Upper lobe of right lung (tissue), 1 donor: ENCODE results near the gene ITCH. TPM values are rescaled to one million over a fixed set of nuclear protein-coding genes. Genes with fewer than 3 reads are reported as not detected.
"Not testable (repeated sequence)": the region's sequence is repeated elsewhere in the genome, so short reads cannot be mapped to it uniquely, and the experiment has no call there.

Experiments
- ATAC-seq: fragments of 200-7000 bp; cut with Tn5 transposase; one replicate; pipeline ENCODE4 v1.9.1; 2020; ENCODE audit warnings: mild to moderate bottlenecking, moderate library complexity
- DNase-seq: peaks from one replicate; pipeline ENCODE4 v3.0.0-alpha.2; 2020
- H3K27ac ChIP-seq: fragments of 200-600 bp; one replicate; pipeline ENCODE4 v1.8.0; 2022
- H3K27me3 ChIP-seq: fragments of 200-600 bp; one replicate; pipeline ENCODE4 v1.8.0; 2022; ENCODE audit warnings: mild to moderate bottlenecking
- H3K36me3 ChIP-seq: fragments of 200-600 bp; one replicate; pipeline ENCODE4 v1.8.0; 2022
- H3K4me1 ChIP-seq: fragments of 200-600 bp; one replicate; pipeline ENCODE4 v1.8.0; 2022
- H3K4me3 ChIP-seq: fragments of 200-600 bp; one replicate; pipeline ENCODE4 v1.8.0; 2022; ENCODE audit warnings: mild to moderate bottlenecking
- H3K9me3 ChIP-seq: fragments of 200-600 bp; one replicate; pipeline ENCODE4 v1.8.0; 2022
- CTCF ChIP-seq: fragments of 200-600 bp; IDR thresholded peaks from one replicate; pipeline ENCODE4 v1.8.0; 2022; ENCODE audit warnings: antibody characterized with exemption
- intact Hi-C: fragments of 100-400 bp; cut with DNase I; formaldehyde crosslinking; loops from one replicate; pipeline ENCODE4 v1.11.0; 2022
- total RNA-seq: library from RNA; stranded (reverse); fragmentation: NEBNext Ultra II Directional; extraction: Animal tissue kit (Norgen Biotek cat#: 25700); gene quantifications from one replicate; pipeline ENCODE4 v1.2.1, GENCODE V29; 2021
- donor health status: DM: no; HTN: yes; CAD: no; lungs with severe emphysema.

Gene ITCH
- total RNA-seq, 1 donor from 2014 or later = 65.6 TPM

GRCh38 chr20:34389954-34390555, 27.0 kb downstream of the ITCH start:
- Histone ChIP-seq H3K4me3 (no peak overlapping the region), H3K9me3 (no peaks in the 10 kb centered on the region), H3K27me3 (no peaks in the 10 kb centered on the region), H3K36me3 (peaks cover 23% of the 10 kb centered on the region), H3K27ac (no peak overlapping the region), H3K4me1 (peaks cover 30% of the 10 kb centered on the region)
- DNase-seq (no peak), ATAC-seq (no peak)
- TF ChIP-seq CTCF = no peak
- intact Hi-C loops = no loop called here

GRCh38 chr20:34396408-34396807, 33.3 kb downstream of the ITCH start:
- intact Hi-C loops = no loop called here
- no peaks in the 10 kb centered on the region for H3K9me3 ChIP-seq
- H3K27me3 ChIP-seq = no peaks in the 10 kb centered on the region
- ATAC-seq (no peak), DNase-seq (no peak)
- peaks cover 2% of the 10 kb centered on the region for H3K4me1 ChIP-seq
- H3K4me3 ChIP-seq = no peak overlapping the region
- H3K36me3 ChIP-seq = peaks cover 54% of the 10 kb centered on the region
- no peak for TF ChIP-seq CTCF
- H3K27ac ChIP-seq = no peak overlapping the region

- Histone ChIP-seq H3K9me3 (no peaks in the 10 kb centered on the region), H3K4me3 (no peak overlapping the region), H3K27me3 (no peaks in the 10 kb centered on the region), H3K36me3 (peaks cover 56% of the 10 kb centered on the region), H3K27ac (no peak overlapping the region), H3K4me1 (peaks cover 9% of the 10 kb centered on the region)
- DNase-seq (no peak), ATAC-seq (no peak)
- no peak for TF ChIP-seq CTCF
- intact Hi-C loops = no loop called here
Observed at GRCh38 chr20:34397096-34397495, 34.0 kb downstream of the ITCH start.

GRCh38 chr20:34400776-34401175, 37.7 kb downstream of the ITCH start:
- H3K9me3 ChIP-seq, H3K27me3 ChIP-seq, intact Hi-C loops, H3K4me3 ChIP-seq, H3K27ac ChIP-seq, DNase-seq, ATAC-seq: not testable (repeated sequence)
- H3K36me3 ChIP-seq = peaks cover 32% of the 10 kb centered on the region
- H3K4me1 ChIP-seq = peaks cover 32% of the 10 kb centered on the region

- Histone ChIP-seq H3K4me3 (no peak overlapping the region), H3K36me3 (peaks cover 32% of the 10 kb centered on the region), H3K27ac (no peak overlapping the region), H3K9me3 (no peaks in the 10 kb centered on the region), H3K27me3 (no peaks in the 10 kb centered on the region), H3K4me1 (peaks cover 32% of the 10 kb centered on the region)
- intact Hi-C loops = no loop called here
- TF ChIP-seq CTCF = no peak
- DNase-seq (no peak), ATAC-seq (no peak)
Observed at GRCh38 chr20:34401741-34402455, 38.8 kb downstream of the ITCH start.

GRCh38 chr20:34402461-34402860, 39.4 kb downstream of the ITCH start:
- peaks cover 32% of the 10 kb centered on the region for H3K36me3 ChIP-seq
- H3K9me3 ChIP-seq = no peaks in the 10 kb centered on the region
- ATAC-seq = no peak
- H3K27ac ChIP-seq = no peak overlapping the region
- no peak overlapping the region for H3K4me3 ChIP-seq
- peaks cover 32% of the 10 kb centered on the region for H3K4me1 ChIP-seq
- H3K27me3 ChIP-seq = no peaks in the 10 kb centered on the region
- no peak for DNase-seq
- no peak for TF ChIP-seq CTCF
- intact Hi-C loops = no loop called here
